Activated T-cell treated with anti-CD3 and anti-CD28 coated beads, Interleukin-2, amount 50 U/mL, for 1 hour (primary cell): ENCODE measurements around the gene PCED1B.
"Not testable (repeated sequence)": the region's sequence is repeated elsewhere in the genome, so short reads cannot be mapped to it uniquely, and the experiment has no call there.

ENCODE experiments used
- DNase-seq: peaks from one replicate; pipeline ENCODE4 v3.0.0-alpha.2; 2020

Gene PCED1B

DNA sequence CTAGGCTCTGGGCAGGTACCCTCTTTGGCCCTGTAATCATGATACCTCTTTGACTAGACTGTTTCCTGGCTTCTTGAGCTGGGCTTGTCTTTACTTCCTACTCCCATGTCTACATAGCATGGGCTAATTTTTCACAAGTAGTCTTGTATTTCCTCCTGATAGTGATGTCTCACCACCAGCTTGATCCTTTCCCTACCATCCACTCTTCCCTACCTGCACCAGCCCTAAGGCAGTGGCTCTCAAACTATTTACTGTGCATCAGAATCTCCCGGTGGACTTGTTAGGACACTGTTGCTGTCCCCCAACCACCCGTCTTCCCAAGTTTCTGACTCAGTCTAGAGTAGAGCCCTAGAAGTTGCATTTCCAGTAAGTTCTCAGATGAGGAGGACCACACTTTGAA is 163.0 kb downstream of the PCED1B start:
- no peak for DNase-seq

DNA sequence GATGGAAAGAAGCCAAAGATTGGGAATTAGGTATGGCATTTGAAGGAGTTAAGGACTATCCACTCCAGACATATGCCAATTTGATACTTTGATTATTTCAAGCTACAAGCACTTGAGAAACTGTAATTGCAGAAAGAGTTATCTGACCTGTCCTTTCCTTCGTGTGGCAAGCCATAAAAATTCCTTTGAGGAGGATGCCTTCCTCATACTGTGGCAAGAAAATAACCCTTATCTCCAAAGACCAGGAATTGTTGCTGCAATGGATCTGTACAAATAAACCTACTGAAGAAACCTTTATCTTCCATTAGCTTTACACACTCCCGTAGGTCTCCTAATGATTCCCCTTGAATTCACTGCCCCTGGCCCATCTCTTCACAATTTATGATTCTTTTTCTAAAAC is 165.4 kb downstream of the PCED1B start:
- DNase-seq: no peak

DNA sequence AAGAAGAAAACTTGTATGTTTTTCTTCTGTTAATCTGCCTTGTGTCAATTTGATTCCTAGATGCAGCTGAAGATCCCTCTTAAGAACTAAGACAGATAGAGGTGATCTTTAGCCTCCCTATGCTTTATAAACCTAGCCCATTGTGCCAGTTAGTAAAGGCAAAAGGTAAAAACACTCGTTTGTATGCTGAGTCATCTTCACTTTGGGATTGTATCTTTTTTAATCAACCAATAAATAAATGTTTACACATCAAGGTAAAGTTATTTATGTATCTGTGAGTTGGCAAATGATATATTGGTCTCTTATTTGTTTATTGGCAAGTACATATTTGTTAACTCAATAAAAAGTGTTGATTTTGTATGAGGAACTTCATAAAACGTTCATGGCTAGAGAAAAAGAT is 166.2 kb downstream of the PCED1B start:
- DNase-seq: no peak

DNA sequence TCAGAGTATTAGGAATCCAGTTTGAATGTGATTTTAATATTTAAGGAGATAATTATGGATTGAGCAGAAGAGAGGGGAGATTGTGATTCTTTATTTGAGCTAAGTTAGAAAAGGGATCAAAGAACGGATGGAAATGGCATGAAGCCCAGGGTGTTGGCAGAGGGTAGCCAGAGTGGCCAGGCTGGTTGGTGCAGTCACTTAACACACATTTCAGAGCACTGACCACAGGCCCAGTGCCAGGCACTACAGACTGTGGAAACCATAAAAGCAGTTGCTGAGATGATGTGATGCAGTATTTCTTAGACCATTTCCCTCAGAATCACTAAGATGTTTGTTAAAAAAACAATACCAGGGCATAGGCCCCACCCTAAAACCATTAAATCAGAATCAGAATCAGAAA is 168.0 kb downstream of the PCED1B start:
- no peak for DNase-seq

DNA sequence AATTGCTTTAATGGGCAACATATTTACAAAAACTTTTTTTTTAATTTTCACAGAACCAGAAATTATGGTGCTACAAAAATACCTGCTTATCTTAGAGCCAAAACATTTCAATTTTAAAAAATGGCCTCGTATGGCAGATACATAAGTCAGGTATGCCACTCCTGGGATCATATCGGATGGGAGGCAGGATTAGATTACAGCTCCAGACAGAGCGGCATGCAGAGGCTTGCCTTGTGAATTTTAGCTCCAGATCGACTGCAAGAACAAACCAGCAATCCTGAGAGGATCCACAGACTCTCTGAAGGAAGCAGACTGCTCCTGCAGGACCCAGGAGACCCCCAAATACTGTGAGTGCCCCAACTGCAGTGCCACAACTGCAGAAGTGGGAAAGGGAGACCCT is 169.7 kb downstream of the PCED1B start:
- DNase-seq: no peak

DNA sequence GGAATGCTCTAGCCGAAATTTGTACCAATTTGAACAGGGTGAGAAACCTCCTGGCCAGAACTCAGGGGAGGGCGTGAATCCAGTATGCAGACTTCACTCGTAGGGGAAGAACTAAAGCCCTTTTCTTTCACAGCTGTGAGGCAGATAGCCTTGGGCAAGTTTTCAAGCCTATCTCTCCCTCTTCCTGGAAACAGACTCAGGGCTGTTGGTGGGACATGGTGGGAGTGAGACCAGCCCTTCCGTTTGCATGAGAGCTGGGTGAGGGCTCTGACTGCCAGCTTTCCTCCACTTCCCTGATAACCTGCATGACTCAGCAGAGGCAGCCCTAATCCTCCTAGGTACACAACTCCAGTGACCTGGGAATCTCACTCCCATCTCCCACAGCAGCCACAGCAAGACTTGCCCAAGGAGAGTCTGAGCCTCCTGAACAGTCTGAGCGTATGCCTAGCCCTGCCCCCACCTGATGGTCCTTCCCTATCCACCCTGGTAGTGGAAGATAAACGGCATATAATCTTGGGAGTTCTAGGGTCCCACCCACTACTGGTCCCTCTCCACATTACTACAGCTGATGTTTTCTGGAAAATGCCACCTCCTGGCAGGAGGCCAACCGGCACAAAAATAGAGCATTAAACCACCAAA is 170.4 kb downstream of the PCED1B start:
- no peak for DNase-seq

DNA sequence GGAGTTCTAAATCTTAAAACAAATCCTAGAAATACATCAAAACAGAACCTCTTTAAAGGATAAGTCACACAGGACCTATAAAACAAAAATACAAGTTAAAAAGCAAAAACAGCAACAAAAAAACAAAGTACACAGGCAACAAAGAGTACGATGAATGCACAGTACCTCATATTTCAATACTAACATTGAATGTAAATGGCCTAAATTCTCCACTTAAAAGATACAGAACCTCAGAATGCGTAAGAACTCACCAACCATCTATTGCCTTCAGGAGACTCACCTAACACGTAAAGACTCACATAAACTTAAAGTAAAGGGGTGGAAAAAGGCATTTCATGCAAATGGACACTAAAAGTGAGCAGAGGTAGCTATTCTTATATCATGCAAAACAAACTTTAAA is 172.5 kb downstream of the PCED1B start:
- DNase-seq: no peak

DNA sequence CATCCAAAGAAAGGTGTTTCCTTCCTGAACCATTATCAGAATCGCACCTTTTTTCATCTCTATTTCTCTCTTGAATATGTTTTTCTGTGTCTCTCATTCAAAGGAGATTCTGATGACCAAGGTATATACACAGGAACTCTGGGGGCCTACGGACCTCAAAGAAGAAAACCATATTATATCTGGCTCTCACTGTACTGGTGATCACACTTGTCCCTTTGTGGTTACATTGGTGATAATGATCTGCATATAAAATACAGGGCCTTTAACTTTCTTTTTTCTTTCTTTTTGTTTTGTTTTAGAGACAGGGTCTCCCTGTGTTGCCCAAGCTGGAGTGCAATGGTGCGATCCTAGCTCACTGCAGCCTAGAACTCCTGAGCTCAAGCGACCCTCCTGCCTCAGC is 185.5 kb downstream of the PCED1B start:
- DNase-seq: no peak

DNA sequence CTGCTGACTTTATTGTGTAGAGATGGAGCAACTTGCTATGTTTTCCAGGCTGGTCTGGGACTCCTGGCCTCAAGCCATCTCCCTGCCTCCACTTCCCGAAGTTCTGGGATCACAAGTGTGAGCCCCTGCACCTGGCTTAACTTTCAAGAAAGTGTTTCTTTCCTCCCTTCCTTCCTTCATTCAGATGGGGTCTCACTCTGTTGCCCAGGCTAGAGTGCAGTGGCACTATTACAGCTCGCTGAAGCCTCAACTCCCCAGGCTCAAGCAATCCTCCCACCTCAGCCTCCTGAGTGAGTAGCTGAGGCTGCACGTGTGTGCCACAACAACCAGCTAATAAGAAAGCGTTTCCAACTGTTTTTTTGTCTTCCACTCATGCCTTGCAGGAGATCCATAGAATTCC is 186.0 kb downstream of the PCED1B start:
- DNase-seq: no peak

DNA sequence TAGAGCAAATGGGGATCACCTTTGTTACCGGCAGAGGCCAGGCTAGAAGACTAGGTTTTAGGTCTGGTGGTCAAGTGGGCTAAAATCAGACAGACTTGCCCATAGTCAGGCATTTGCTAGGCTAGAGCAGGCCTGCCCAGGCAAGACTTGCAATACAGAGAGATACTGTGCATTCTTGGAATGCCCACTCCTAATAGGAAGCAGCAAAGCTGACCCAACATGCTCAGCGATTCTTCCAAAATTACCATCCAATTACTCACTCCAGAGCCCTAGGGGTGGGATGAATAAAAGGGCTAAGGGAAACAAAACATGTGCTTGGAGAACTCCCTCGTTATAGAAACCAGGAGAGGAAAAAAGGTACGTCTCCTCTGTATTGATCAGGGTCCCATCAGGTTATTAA is 188.2 kb downstream of the PCED1B start:
- no peak for DNase-seq

DNA sequence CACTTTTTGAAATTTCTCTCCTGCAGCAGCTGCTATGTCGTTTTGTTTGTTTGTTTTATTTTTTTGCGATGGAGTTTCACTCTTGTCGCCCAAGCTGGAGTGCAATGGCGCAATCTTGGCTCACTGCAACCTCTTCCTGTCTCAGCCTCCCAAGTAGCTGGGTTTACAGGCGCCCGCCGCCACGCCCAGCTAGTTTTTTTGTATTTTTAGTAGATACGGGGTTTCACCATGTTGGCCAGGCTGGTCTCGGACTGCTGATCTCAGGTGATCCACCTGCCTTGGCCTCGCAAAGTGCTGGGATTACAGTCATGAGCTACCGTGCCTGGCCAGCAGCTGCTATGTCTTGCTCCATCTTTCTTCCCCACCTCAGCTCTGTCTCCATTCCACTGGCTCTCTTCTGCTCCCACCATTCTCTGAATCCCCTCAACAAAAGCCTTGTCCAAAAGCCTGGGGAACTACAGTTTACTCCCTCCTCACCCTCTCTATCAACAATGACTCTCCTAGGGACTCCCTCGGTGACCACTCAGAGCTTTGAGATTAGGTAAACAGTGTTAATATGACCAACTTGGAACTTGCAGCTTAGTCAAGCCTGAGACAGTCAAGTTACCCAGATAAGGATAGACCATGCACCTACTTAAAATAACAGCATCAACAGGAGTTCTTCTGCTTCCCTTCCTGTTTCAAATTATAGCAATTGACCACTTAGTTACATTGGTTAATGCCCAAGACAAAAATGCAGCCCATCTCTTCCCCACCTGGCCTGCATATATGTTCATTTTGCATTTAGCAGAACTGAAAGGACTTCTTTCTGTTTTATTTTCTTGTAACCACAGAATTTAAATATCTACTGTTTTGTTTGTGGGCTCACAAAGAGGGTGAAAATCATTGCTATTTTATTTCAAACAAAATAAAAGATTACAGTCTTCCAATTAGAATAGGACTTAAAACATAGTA is 189.4 kb downstream of the PCED1B start:
- DNase-seq: no peak

DNA sequence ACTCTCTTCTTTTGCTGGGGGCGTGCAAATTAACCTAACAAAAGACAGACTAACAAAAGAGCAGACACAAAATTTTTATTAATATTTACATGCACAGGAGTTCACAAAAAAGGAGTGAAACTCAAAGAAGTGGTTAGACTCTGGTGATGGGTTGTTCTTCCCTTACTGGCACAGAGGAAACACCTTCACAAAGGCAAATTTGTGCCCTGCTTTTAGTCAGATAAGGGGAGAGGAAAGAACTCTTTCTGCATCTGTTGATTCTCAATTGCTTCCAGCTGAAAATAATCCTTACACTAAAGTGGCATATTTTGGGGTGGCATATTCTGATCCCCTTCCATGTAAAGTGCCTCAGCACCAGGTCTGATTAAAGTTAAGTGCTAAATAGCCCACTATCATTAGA is 190.5 kb downstream of the PCED1B start:
- DNase-seq: no peak

DNA sequence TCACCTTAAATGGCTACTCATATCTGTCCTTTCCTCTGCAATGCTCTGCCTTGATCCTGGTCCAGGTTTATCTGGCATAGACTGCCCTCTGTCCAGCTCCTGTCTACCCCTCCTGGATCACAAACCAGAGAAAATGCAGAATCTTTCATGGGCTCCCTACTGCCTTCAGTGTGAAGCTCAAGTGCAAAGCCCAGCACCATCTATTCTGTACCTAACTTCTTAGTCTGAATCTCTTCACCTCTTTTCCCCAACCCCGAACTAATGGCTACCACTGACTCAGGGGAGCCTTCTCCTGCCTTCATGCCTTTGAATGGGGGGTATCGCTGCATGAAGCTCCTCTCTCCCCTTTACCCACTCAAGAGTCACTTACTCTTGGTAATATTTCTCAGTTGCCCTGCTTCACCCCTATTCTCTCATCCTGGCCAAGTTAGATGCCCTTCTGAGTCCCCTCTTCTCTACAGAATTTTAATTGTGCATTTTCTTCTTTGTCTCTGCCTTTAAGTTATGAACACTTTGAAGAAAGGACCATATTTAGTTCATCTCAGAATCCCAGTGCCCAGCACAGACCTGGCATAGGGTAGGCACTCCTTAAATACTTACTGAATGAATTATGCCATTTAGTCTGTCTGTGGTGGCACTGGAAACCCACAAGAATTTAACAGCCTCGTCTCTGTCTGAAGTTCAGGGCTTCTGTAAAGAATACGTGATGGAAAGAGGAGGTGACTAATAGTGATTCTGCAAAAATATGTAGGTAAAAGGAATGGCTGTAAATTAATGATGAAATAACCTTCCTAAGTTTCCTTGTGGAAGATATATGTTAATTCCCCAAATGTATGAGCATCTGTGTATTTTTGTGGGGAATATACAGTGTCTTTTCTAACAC is 191.6 kb downstream of the PCED1B start:
- DNase-seq: no peak

DNA sequence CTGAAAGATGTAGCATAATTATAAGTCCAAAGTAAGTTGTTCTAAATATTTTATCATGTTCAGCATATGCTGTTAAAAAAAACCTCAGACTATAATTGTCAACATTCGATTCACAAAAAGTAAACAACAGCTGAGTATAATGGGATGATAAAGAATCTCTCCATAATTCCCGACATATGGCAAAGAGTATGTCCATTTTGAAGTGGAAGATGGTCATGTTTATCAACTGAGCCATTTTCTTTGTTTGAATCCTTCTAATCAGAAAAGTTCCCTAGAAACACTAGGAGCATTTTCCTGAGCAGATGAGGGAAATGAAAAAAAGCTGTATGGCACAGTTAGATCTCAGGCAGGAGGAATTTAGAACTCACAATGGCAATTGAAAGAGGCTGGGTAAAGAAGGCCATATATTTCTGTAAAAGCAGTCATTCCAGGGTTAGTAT is 192.4 kb downstream of the PCED1B start:
- no peak for DNase-seq

DNA sequence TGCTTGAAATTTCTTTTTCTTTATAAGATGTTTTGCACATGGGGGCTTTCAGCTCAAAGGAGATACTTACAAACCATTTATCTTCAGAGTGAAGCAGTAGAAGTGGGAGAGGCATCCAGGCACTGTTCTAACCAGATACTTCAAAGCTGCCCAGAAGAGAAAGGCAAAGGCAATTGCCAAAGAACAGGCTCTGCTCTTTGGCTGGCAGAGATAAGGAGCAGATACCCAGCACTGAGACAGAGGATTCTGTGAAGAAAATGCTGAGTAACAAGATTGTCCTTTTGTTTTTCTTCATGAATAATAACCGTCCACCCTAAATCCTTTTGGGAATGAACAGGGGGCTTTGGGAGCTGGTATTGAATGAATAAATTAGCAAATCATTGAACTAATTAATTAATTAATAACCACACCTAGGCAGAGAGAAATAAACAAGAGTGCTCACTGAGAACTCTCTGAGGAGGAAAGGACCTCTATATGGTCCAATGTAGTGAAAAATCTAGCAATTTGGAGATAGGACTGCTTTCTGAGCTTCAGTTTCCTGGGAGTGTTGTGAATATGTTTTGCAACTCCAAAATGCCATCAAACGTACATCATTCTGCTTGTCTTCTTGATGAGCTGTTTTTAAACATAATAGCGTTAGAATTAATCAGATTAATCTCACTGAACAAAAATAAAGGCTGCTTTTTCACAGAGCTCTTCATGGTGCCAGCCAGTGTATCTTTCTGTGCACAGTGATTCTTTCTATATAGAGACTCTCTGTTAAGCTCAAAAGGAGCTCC is 193.2 kb downstream of the PCED1B start:
- no peak for DNase-seq

DNA sequence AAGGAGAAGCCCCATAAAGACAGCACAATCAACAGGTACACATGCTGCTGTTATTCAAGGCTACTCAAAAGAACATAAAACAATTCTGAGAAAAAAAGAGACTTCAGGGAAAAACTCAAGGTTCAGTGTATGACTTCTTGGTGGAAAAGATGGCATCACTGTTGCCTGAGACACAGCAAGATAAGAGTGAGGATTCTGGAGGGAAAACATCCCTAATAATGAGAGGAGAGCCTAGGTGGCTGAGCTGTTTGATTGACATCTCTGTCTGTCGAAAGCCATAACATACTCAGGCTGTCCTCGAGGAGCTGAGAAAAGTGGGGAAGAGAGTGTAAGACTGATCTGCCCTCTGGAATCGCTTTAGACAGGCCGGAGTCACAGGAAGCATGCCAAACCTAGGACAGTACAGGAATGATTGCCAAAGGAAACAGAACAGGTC is 193.8 kb downstream of the PCED1B start:
- no peak for DNase-seq

DNA sequence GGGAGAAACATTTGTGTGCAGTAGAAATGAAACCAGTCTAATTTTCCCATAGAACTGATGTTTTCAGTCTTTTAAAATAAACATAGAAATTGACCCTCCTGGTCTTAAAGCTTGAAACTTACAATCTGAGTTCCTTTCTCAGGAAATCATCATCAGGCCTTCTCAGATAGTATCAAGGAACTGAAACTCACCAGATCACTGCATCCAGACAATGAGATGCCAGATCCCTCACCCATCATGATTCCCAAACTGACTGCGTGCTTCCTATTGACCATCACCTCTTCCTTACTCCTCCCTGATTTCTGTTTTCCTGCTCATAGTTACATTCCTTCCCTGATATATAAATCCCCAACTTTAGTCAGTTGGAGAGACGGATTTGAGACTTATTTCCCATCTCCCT is 195.3 kb downstream of the PCED1B start:
- DNase-seq: no peak

DNA sequence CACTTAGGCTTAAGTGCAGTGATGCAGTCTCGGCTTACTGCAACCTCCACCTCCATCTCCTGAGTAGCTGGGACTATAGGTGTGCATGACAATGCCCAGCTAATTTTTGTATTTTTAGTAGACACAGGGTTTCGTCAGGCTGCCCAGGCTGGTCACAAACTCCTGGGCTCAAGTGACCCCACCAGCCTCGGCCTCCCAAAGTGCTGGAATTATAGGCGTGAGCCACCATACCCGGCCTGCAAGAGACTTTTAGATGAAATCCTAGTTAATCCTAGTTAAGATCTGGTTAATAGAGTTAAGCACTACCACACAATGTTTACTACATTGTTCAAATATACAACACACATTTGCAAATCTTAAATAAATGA is 196.8 kb downstream of the PCED1B start:
- DNase-seq: no peak

DNA sequence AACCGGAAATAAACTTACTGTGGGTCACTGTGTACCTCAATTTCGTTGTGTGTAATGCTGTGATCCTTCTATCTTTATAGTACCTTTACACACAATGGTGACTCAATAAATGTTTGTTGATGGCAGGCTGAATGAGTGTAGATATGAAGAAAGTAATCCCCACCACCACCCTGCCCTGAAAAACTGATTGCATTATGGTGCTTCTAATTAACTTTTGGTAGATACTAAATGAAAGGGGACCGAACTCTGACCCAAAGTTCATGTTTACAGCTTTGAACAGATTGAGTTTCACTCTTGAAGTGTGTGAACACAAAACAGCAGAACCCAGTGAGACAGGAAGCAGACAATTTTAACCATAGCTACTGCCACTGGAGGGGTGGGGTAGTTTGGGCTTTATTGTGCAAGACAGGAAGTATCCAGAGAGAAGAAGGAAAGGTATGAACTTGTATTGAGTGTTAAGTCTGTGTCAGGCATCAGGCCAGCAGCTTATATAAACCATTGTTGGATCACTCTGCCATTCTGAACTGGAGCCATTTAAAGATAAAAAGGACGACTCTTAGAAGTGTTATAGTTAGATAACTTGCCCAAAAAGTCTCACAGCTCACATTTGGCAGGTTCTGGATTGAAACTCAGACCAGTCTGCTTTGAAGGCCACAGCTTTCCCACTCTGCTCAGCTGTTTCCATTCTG is 197.3 kb downstream of the PCED1B start:
- DNase-seq: no peak

DNA sequence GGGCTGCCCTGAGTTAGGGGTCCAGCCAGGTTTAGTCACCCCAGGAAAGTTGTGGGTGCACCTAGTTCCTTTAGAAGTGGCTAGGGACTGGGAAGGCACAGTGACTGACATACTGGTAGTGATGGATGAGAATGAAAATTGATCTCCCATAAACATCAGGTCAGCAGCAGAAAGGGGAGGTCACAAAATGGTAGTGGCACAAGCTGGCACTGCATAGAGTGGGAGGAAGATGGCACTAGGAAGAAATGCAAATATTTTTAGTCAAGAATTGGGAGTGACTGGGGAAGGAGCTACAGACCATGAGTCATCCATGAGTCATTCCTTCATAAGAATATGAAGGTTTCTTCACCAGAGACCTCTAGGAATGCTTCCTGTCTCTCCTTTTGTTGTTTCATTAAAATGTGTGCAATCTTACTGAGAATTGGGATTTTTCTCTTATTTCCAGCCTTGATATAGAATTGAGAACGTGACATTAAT is 198.6 kb downstream of the PCED1B start:
- no peak for DNase-seq

DNA sequence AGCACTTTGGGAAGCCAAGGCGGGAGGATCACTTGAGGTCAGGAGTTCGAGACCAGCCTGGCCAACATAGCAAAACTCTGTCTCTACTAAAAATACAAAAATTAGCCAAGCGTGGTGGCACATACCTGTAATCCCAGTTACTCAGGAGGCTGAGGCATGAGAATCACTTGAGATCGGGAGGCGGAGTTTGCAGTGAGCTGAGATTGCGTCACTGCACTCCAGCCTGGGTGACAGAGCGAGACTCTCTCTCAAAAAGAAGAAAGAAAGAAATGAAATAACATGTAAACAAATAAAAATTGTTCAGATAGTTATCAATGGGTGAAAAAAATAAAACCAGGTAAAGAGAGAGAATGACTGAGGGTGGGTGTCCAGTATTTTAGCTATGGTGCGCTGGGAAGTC is 200.3 kb downstream of the PCED1B start:
- DNase-seq: not testable (repeated sequence)
